ENCODE results near the gene SLC23A1.
A peak's percentile ranks its signal among the peaks of the same experiment; 100 is the strongest.
"Not testable (repeated sequence)": the region's sequence is repeated elsewhere in the genome, so short reads cannot be mapped to it uniquely, and the experiment has no call there.

SLC23A1 gene

DNA sequence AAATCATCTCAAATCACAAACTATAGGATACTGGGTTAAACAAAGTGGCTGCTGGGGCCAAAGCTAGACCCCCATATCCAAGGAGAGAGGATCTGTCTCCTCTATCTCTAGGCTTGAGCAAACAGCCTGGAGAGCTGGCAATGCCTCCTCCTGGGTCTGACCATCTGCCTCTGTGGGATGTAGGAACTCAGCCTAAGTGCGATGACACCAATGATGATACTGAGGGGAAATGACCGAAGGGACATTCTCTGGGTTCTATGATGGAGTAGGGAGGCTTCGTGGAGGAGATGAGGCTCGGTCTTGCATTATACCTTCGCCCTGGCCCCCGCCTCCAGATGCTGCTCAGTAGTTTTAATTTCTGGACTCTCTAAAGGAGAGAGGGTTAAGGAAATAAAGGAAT lies 30.1 kb upstream of the SLC23A1 start:
- H3K4me3 Mint-ChIP-seq: no peak overlapping the region
- H3K36me3 Mint-ChIP-seq: peaks cover 43% of the 10 kb centered on the region
- no peak for ATAC-seq
- no peak for DNase-seq (ENCODE audit: low spot score in 2 of 2)
- H3K4me1 Mint-ChIP-seq: peaks cover 44% of the 10 kb centered on the region
- H3K27ac Mint-ChIP-seq: peak overlapping the region; percentile 90
- no peaks in the 10 kb centered on the region for H3K9me3 Mint-ChIP-seq

DNA sequence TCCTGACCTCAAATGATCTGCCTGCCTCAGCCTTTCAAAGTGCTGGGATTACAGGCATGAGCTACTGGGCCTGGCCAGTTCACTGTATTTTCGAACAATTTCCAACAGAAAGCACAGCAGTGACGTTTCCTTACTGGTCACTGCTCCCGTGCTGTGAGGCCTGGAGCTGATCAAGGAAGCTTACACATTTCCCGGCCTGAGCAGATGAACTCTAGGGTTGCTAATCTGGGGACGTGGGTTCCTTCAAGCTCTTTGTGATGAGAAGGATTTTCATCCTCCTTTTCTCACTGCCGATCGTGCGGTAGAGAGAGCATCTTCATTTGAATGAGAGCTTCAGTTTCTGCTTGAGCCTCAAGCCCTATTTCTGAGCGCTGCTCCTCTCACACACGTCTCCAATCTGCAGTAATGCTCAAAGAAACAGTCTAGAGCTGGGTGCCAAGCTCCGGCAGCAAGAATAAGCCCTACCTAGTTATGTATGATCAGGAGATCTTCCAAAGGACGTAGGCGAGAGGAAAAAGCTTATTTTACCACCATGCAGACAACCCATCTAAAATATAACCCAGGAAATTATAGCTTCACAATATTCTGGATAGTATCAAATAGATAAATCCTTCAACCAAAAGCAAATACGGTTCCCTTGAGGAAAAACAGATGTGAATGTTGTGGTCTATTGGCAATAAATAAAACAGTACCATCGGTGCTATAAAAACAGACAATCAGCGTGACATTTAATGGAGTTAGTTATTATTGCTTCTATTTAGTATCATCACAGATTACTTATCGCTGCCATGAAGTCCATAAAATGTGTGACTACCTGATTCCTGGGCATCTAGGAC lies 28.1 kb upstream of the SLC23A1 start:
- no peak for DNase-seq (ENCODE audit: low spot score in 2 of 2)
- Mint-ChIP-seq H3K27ac (no peak overlapping the region), H3K9me3 (no peaks in the 10 kb centered on the region), H3K4me1 (peaks cover 45% of the 10 kb centered on the region), H3K4me3 (no peak overlapping the region), H3K36me3 (peaks cover 24% of the 10 kb centered on the region)
- ATAC-seq: no peak

DNA sequence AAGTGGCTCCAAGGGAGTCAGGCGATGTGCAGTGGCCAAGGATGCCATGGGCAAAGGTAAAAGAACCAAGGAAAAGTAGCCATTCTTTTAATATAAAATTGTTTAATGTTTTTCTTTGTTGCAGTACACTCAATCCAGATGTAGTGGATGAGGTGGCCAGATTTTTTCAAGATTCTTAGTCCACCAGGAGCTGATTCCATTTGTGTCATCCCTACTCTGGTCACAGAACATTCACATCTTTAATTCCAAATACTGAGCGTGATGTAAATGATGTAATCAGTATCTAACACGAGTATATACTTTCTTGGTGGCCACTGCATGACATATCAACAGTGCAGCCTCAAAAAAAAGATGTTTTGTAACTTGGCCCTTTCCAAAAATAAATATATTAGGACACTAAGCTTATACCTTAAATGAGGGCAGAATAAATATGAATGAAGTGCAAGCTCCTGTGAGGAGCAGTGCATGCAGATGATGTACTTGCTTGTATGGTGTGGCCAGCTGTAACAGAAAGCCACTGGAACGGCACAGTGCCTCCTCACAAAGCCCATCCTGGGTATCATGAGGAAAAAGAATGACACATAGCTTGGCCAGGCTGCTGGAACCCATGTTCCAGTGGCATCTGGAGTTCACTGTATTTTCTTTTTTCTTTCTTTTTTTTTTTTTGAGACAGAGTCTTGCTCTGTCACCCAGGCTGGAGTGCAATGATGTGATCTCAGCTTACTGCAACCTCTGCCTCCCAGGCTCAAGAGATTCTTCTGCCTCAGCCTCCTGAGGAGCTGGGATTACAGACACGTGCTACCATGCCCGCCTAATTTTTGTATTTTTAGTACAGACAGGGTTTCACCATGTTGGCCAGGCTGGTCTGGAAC lies 27.3 kb upstream of the SLC23A1 start:
- ATAC-seq: no peak
- Mint-ChIP-seq H3K27ac (no peak overlapping the region), H3K36me3 (peaks cover 20% of the 10 kb centered on the region)

DNA sequence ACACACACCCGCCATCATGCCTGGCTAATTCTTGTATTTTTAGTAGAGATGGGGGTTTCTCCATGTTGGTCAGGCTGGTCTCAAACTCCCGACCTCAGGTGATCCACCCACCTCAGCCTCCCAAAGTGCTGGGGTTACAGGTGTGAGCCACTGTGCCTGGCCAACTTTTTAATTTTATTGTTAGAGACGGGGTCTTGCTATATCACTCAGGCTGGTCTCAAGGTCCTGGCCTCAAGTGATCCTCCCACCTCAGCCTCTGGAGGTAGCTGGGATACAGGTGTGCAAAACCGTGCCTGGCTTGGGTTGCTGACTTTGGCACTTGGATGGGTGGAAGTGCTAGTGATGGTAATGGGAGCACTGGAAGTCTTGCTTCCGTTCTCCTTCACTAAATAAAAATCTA lies 26.0 kb upstream of the SLC23A1 start:
- not testable (repeated sequence) for H3K27ac Mint-ChIP-seq; H3K9me3 Mint-ChIP-seq; DNase-seq (ENCODE audit: low spot score in 2 of 2); H3K4me3 Mint-ChIP-seq; ATAC-seq
- peaks cover 20% of the 10 kb centered on the region for H3K36me3 Mint-ChIP-seq
- peaks cover 31% of the 10 kb centered on the region for H3K4me1 Mint-ChIP-seq

More for the DNA sequence above, 27.3 kb upstream of the SLC23A1 start:
- H3K4me3 Mint-ChIP-seq: no peak overlapping the region
- H3K9me3 Mint-ChIP-seq: no peaks in the 10 kb centered on the region
- DNase-seq (ENCODE audit: low spot score in 2 of 2): no peak
- peaks cover 37% of the 10 kb centered on the region for H3K4me1 Mint-ChIP-seq

DNA sequence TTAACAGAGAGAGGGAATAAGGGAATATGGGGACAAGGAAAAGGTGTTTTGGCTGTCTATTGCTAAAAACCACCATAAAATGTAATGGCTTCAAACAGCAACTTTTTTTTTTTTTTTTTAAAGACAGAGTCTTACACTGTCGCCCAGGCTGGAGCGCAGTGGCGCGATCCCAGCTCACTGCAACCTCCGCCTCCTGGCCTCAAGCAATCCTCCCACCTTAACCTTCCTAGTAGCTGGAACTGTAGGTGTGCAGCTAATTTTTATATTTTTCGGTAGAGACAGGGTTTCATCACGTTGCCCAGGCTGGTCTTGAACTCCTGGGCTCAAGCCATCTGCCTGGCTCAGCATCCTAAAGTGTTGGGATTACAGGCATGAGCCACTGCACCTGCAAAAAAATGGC lies 25.1 kb upstream of the SLC23A1 start:
- ATAC-seq (no peak), DNase-seq (ENCODE audit: low spot score in 2 of 2) (no peak)
- Mint-ChIP-seq H3K36me3 (peaks cover 19% of the 10 kb centered on the region), H3K27ac (peak overlapping the region; percentile 8), H3K4me3 (no peak overlapping the region), H3K9me3 (no peaks in the 10 kb centered on the region), H3K4me1 (peaks cover 31% of the 10 kb centered on the region)

DNA sequence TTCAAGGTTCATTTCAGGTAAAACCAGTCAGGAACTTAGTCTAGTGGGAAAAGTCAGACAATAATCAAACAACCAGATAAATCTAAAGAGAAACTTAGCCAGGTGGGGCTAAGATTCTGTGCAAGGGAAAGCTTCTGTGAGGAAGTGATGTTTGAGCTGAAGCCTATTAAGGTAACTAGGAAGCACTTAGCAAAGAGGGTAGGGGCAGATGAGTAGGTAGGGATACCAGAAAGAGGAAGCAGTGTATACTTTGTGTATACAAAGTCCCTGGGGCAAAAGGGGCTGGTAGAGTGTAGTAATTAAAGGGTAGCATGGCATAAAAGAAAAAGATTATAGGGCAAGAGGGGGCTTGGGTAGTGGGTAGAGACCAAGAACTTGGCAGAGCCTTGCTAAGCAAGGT lies 24.4 kb upstream of the SLC23A1 start:
- ATAC-seq: no peak
- Mint-ChIP-seq H3K36me3 (peaks cover 13% of the 10 kb centered on the region), H3K4me3 (no peak overlapping the region), H3K27ac (peak overlapping the region; percentile 8), H3K4me1 (peaks cover 31% of the 10 kb centered on the region), H3K9me3 (no peaks in the 10 kb centered on the region)
- DNase-seq (ENCODE audit: low spot score in 2 of 2): no peak

DNA sequence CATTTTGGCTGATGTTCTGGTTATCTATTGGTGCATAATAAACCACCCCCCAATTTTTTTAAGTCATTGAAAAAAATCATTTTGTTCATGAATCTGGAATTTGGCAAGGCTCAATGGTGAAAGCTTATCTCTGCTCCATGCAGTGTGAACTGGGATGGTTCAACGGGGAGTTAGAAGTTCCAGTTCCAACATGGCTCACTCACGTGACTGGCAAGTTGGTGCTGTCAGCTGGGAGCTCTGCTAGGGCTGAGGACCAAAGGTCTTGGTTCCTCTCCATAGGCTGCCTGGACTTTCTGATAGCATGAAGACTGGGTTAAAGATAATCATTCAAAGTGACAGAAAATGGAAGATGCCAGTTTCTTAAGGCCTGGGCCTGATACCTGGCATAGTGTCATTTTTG lies 23.9 kb upstream of the SLC23A1 start:
- Mint-ChIP-seq H3K36me3 (peaks cover 13% of the 10 kb centered on the region), H3K4me1 (peaks cover 33% of the 10 kb centered on the region), H3K27ac (peak overlapping the region; percentile 8), H3K4me3 (no peak overlapping the region), H3K9me3 (no peaks in the 10 kb centered on the region)
- DNase-seq (ENCODE audit: low spot score in 2 of 2): no peak
- ATAC-seq: no peak

DNA sequence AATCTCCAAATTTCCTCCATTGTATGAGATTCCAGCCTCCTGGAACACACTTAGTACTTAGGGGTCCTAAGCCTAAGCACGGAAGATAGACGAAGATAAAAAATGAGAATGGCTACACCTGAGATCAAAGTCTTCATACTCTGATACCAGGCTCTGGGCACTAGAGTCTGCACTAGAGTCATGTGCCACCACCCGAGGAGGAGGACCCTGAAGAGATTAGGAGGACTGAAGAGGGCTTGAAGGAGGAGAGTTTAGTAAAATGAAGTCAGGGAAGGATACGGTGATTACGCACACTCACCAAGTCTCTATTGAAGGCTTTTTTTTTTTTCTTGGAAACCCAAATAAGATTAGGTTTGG lies 21.4 kb upstream of the SLC23A1 start:
- H3K4me1 Mint-ChIP-seq: peaks cover 38% of the 10 kb centered on the region
- peaks cover 19% of the 10 kb centered on the region for H3K36me3 Mint-ChIP-seq
- DNase-seq (ENCODE audit: low spot score in 2 of 2): no peak

DNA sequence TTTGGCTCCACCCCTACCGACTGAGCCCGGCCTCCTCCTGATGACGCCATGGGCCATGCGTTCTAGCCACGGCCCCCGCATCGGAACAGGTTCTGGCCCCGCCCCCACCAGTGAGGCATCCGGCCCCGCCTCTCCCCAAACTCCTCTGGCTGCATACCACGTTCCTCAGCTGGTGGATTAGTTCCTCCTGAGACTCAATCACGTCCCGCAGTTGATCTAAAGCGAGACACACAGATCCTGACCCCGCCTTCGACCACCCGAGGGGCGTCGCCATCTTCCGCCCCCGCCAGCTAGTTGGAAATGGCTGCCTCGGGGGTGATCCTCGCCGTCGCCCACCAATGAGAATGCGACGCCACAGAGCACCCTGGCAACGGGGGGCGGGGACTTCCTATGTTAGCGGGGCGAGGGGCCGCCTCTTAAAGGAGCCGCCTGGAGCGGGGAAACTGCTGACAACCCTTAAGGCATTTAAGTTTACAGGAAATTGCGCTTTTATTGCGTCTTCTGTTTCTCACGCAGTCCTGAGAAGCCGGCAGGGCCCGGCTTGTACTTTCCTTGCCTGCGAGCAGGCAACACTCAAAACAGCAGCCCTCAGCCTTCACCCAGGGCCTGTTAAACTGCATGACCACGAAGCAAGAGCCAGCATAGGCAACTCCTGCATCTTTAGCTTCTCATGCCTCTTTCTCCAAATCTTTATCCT lies 20.8 kb upstream of the SLC23A1 start, which contains the start of gene SPATA24:
Gene SPATA24 (minus strand): TSS at position 303 of the 697 bp plus-strand sequence. CDS start 29 bp downstream, at position 274.
- H3K4me3 Mint-ChIP-seq: peak within 1 kb of the TSS; percentile 87
- ATAC-seq (peak; percentile 95), DNase-seq (ENCODE audit: low spot score in 2 of 2) (peak; percentile 91 to 98)
- H3K27ac Mint-ChIP-seq: peak within 1 kb of the TSS; percentile 98
- peaks cover 43% of the 10 kb centered on the region for H3K4me1 Mint-ChIP-seq
- H3K36me3 Mint-ChIP-seq: peaks cover 19% of the 10 kb centered on the region
- H3K9me3 Mint-ChIP-seq: no peaks in the 10 kb centered on the region

More for the DNA sequence above, 21.4 kb upstream of the SLC23A1 start:
- Mint-ChIP-seq H3K4me3 (peak overlapping the region; percentile 87), H3K27ac (peak overlapping the region; percentile 98), H3K9me3 (no peaks in the 10 kb centered on the region)
- no peak for ATAC-seq

DNA sequence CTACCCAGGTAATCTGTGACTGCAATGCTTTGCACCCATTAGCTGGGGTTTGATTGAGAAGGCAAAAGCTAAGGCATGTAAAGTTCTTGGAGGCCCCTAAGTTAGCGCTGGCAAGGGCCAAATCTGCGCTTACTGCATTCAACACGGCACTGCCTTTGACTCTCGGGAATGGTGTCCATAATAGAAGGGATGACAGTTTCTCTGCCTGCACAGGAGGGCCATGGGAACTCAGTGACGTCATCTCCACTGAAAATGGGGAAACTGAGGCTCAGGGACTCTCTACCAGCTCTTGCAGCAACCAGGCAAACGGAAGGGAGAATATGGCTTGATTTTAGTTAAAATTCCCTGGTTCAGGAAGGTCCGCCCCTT lies 20.3 kb upstream of the SLC23A1 start:
- Mint-ChIP-seq H3K4me3 (peak overlapping the region; percentile 87), H3K36me3 (peaks cover 19% of the 10 kb centered on the region), H3K4me1 (peaks cover 44% of the 10 kb centered on the region), H3K27ac (peak overlapping the region; percentile 98), H3K9me3 (no peaks in the 10 kb centered on the region)
- DNase-seq (ENCODE audit: low spot score in 2 of 2) (no peak), ATAC-seq (no peak)

DNA sequence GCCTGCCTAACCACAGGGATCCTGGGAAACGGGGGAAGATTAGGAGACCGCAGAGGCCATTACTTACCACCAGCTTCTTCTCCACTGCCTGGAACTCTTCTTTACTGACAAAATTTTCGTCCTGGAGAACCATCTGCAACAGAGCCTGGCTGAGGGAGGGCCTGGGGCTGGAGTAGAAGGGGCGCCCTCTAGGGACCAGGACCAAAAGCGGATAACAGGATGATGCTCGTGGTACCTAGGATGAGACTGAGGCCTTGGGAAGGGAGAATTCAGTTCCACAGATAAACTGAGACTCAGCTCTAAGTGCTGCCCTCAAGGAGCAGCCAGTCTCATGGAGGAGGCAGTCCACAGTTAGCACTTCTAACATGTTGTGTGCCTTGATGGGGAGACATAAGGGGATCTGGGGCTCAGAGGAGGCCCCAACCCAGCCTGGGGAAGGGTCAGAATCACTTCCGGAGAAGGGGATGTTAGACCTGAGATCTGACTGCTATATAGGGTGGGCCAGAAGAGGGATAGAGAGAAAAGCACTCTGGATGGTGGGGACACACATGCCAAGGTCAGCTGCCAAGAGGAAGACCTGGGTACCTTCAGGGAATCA lies 19.6 kb upstream of the SLC23A1 start:
- no peak for DNase-seq (ENCODE audit: low spot score in 2 of 2)
- peaks cover 23% of the 10 kb centered on the region for H3K36me3 Mint-ChIP-seq
- H3K4me1 Mint-ChIP-seq: peaks cover 45% of the 10 kb centered on the region
- peak overlapping the region; percentile 98 for H3K27ac Mint-ChIP-seq
- peak overlapping the region; percentile 87 for H3K4me3 Mint-ChIP-seq
- H3K9me3 Mint-ChIP-seq: no peaks in the 10 kb centered on the region
- no peak for ATAC-seq

DNA sequence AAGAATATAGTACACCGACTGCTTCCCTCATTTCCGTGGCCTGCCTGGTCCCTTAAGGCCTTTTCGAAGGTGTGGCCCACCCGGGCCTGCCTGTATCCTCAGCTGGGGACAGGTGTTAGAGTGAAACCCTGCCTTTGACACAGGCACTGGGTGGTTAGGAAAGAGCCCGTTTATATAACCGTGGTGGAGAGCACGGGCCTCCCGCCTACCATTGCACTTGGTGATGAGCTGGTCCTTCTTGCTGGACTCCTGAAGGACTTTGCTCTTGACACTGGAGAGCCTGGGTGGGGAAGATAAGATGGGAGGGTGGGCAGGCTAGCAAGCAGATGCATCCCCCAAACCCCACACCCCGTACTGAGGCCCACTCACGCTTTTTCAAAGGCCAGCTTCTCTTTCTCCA lies 18.4 kb upstream of the SLC23A1 start:
- Mint-ChIP-seq H3K4me1 (peaks cover 52% of the 10 kb centered on the region), H3K36me3 (peaks cover 34% of the 10 kb centered on the region), H3K9me3 (no peaks in the 10 kb centered on the region), H3K4me3 (no peak overlapping the region), H3K27ac (peak overlapping the region; percentile 45)
- DNase-seq (ENCODE audit: low spot score in 2 of 2) (no peak), ATAC-seq (no peak)

DNA sequence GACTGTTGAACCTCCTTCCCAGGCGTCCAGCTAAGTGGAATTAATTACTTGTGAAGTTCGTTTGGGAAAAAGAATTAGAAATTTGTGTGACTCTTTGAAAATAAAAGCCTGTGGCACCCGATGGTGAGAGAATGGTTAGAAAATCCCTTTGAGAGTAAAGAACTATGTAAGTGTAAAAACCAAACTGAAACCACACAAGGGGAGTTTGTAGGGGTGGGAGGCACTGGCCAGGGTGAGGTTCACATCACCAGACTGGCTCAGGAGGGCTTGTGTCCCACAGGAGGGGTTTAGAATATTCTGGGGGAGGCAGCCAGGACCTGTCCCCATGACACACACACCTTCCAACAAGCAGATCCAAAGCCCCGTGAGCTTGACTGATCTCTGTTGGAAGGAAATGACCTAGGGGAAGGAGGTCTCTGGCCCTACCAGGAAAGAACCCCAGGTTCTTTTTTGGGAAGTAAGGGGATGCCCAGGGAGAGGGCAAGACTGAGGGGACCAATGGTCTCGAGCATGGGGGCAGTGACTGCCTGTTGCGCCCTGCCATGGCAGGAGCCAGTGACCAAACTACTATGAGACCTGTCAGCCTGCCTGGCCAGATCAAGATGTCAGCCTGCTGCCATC lies 16.5 kb upstream of the SLC23A1 start:
- Mint-ChIP-seq H3K36me3 (peaks cover 46% of the 10 kb centered on the region), H3K9me3 (no peaks in the 10 kb centered on the region), H3K4me1 (peaks cover 64% of the 10 kb centered on the region), H3K4me3 (peak overlapping the region; percentile 52), H3K27ac (peak overlapping the region; percentile 83)
- DNase-seq (ENCODE audit: low spot score in 2 of 2): peak in 1 of 2 donors; percentile 69
- peak; percentile 15 for ATAC-seq

DNA sequence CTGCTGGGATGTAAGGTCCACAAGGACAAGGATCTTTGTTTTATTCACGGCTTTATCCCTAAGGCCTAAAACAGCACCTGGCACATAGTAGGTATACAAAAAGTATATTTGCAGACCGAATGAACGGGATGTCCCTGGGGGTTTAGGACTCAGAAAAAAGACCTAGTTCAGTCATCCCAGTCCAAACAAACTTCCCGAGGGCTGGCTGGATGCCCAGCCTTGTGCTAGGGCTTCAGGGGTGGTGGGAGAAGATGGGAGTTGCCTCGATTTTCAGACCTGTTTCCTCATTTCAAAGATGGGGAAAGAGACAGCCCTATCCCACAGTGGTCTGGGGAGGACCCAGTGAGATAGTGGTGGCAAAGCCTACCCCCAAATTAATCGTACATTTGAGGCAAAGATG lies 14.8 kb upstream of the SLC23A1 start:
- Mint-ChIP-seq H3K9me3 (no peaks in the 10 kb centered on the region), H3K4me1 (peaks cover 54% of the 10 kb centered on the region), H3K27ac (no peak overlapping the region), H3K4me3 (no peak overlapping the region), H3K36me3 (peaks cover 44% of the 10 kb centered on the region)
- no peak for ATAC-seq
- DNase-seq (ENCODE audit: low spot score in 2 of 2): no peak

Data from stimulated activated effector memory CD8-positive, alpha-beta T cell treated with anti-CD3 and anti-CD28 coated beads, Interleukin-12 subunit alpha, Interleukin-12 subunit beta, amount 100 ng/mL, for 72 hours (primary cell).